Right hindlimb (tissue), 1 donor: Measurements from ENCODE around the gene GVQW3.
"Not testable (repeated sequence)": the region's sequence is repeated elsewhere in the genome, so short reads cannot be mapped to it uniquely, and the experiment has no call there.

ENCODE experiments used
- DNase-seq: peaks from one replicate; pipeline ENCODE4 v3.0.0-alpha.2; 2018

Gene GVQW3

DNA sequence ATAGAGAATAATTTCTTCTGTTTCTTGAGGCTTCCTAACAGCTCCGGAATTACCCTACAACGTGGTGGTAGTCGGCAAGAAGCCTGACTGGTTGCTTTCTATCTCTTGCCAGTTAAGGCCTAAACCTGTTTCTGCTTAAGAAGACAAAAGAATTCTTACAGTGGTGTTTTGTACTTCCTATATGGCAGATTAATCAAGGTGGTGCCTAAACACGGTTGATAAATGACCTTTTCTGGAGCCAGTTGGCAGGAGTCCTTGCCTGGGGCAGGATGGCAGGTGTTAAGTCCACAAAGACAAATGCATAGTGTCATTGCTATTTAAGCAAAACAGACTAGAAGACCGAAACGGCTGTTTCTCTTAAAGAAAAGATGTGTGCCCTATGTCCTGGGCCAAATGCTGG is 9.9 kb downstream of the GVQW3 start:
- DNase-seq: no peak

- DNase-seq: no peak
These were observed 10.8 kb downstream of the GVQW3 start for GRCh38 chr11:76391811-76392475.

DNA sequence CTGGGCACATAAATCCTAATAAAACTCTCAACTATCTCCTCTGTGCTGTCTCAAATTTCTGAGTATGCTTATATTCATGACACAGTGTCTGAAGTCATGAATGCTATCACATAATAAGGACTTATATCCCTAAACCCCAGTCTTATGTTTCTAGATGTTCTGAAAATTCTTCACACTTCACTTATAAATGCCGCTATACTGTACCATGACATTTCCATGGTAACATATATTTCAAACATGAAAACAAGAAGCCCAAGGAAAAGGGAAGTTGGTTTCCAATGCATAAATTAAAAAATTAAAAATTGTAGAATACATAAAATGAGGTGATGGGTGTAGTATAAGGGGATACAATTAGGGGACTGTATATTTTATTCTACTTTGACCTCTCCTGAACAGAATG is 11.7 kb downstream of the GVQW3 start:
- no peak for DNase-seq

- DNase-seq: no peak
These were observed 13.3 kb downstream of the GVQW3 start for GRCh38 chr11:76394411-76394810.

- DNase-seq: no peak
These were observed 14.2 kb downstream of the GVQW3 start for GRCh38 chr11:76395296-76395695.

DNA sequence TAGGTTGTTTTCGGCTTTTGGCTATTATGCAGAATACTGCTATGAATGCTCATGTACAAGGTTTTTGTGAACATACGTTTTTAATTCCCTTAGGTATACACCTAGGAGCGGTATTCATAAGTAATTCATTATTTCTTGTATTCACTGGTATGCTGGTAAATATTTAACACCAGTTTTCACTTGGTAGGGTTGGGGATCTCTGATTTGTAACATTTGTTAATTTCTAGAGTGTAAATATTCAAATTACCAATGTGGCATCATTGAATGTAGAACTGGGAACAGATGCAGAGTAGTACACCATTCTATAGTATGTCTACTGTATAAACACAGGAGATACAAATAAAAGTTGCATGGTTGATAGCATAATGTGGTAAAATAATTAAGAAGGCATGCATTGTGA is 16.3 kb downstream of the GVQW3 start:
- DNase-seq: no peak

GRCh38 chr11:76400967-76401366 is 19.8 kb downstream of the GVQW3 start:
- DNase-seq: no peak

DNA sequence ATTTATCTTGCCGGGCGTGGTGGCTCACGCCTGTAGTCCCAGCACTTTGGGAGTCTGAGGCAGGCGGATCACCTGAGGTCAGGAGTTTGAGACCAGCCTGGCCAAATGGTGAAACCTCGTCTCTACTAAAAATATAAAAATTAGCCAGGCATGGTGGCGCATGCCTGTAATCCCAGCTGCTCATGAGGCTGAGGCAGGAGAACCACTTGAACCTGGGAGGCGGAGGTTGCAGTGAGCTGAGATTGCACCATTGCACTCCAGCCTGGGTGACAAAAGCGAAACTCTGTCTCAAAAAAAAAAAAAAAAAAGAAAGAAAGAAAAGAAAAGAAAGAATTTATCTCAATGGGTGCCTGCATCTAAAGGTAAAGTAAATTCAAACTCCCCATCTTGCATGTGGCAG is 20.4 kb downstream of the GVQW3 start:
- not testable (repeated sequence) for DNase-seq

DNA sequence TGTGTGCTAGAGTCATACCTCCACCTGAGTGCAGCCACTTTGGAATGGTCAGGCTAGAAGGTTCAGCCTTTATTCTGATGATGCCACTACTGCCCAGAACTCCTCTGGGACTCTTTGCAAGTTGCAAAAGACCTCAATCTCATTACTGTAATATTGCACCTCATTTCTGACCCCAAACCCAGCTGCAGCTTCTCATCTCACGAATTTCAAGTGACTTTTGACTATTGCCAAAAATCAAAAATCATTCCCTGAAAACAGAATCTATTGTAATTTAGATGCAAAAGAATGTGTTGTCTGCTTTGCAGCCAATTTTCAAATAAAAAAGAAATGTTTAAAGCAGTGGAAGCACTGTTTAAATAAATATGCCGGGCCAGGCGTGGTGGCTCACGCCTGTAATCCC is 25.2 kb downstream of the GVQW3 start:
- no peak for DNase-seq

DNA sequence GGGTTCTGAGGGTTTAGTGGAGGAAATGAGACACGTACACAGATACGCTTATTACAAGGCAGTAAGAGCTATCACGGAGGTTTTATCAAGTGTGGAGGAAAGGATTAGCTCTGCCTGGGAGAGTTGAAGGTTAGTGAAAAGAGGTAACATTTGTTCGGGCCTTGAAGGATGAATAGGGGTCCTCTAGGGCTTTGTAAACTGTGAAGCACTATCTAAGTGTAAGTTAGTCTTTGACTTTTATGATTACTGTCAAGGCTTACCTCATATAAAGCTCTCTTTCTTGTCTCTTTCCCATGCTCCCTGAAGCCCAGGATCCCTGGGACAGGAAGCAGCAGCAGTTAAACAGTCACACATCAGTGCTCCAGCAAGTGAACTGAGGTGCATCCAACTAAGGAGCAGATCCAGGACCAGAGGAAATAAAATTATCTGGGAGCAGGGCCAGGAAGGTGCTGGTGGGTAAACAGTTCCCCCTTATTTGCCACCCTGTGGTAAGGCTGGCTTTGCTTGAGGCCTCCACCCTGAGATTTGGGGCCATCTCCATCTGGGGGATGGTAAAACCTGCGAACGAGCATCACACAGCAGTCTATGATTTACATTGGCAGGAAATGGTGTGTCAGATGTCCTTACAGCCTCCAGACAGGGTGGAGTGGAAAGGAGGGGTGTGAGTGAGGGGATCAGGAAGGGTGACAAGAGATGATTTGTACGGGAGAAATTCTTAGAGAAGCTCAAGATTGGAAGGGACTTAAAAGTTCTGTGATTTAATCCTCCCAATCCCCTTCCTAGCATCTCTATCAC is 27.2 kb downstream of the GVQW3 start:
- no peak for DNase-seq

GRCh38 chr11:76410851-76411357 is 29.8 kb downstream of the GVQW3 start:
- peak; percentile 73 for DNase-seq

- DNase-seq: no peak
These were observed 34.0 kb downstream of the GVQW3 start for GRCh38 chr11:76415073-76415472.

DNA sequence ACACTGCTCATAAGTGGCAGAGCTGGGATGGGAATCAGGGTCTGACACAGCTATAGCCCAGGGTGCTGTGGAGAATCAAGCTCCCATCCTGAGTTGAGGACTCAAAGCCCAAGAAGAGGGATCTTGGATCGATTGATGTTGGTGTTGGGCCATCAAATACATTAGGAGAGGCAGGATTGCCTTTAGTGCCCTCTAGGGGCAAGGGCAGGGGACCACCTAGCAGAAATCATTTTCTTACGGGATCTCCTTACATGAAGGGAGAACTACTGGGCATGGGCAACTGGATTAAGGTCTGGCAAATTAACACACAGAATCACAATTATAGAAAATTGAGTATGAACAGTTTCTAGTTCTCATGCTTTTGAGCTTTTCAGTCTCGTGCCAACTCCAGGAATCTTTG is 38.8 kb downstream of the GVQW3 start:
- DNase-seq: no peak

DNA sequence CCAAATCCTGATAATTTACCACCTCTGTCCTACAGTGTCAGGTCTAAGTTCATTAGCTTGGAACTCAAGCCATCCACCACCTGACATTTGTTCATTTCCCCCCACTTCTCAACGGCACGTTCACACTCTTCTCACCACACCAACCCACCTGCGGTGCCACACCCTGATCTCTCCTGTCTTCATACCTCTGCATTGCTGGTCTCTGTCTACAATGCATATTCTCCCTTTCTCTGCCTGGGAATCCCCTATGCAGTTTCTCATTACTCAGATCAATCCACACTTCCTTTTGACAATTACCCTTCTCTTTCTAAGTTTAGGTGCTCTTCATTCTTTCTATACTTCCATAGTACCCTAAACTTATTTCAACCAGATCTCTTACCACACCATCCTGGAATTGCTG is 43.3 kb downstream of the GVQW3 start:
- no peak for DNase-seq

- DNase-seq: no peak
These were observed 43.8 kb downstream of the GVQW3 start for GRCh38 chr11:76424891-76425290.

DNA sequence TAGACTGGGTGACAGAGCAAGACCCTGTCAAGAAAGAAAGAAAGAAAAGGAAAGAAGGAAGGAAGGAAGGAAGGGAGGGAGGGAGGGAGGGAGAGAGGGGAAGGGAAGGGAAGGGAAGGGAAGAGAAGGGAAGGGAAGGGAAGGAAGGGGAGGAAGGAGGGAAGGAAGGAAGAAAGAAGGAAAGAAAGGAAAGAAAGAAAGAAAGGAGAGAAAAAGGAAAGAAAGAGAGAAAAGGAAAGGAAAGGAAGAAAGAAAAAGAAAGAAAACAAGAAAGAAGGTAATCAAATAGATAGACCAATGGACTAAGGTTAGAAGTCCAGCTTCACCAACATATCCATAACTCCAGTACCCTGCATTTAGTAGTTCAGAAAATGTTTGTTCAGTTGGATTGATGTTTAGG is 45.5 kb downstream of the GVQW3 start:
- DNase-seq: no peak

DNA sequence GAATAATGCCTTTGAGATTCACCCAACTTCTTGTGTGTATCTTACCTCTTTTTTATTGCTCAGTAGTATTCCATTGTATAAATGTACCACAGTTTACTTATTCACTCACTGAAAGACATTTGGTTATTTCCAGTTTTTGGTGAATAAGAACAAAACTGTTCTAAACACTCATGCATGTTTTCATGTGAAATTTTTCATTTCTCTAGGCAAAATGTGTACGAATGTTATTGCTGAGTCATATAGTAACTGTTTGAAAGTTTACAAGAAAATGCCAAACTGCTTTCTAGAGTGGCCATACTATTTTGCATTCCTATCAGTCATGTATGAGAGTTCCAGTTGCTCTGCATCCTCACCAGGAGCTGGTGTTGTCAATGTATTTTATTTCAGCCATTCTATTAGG is 54.9 kb downstream of the GVQW3 start:
- no peak for DNase-seq

GRCh38 chr11:76443268-76443980 is 62.3 kb downstream of the GVQW3 start:
- no peak for DNase-seq

- no peak for DNase-seq
These were observed 62.9 kb downstream of the GVQW3 start for GRCh38 chr11:76444065-76444383.

- DNase-seq: peak; percentile 99
These were observed 63.4 kb downstream of the GVQW3 start, which contains the start of gene EMSY for GRCh38 chr11:76444384-76445120. TSS of gene EMSY (plus strand) at chr11:76445018. CDS start at chr11:76446939, 1,921 bp downstream.

- DNase-seq: peak; percentile 89
These were observed 64.3 kb downstream of the GVQW3 start for GRCh38 chr11:76445121-76446084.

- DNase-seq: no peak
These were observed 67.4 kb downstream of the GVQW3 start for GRCh38 chr11:76448506-76448905.
